Keratinocyte (primary cell): ENCODE data around the gene MYBPC3. TPM values are rescaled to one million over a fixed set of nuclear protein-coding genes. Genes with fewer than 3 reads are reported as not detected.
"Not testable (repeated sequence)": the region's sequence is repeated elsewhere in the genome, so short reads cannot be mapped to it uniquely, and the experiment has no call there.

Source experiments
- DNase-seq: peaks from one replicate; pipeline ENCODE4 v3.0.0-alpha.2; 2011; ENCODE audit warnings: low read depth, missing footprints, low spot score
- FAIRE-seq: peaks from 2 replicates; lab custom pipeline; 2011; peaks lifted over from hg19 to GRCh38; lab: Jason Lieb, UNC
- H2AFZ ChIP-seq: 2 replicates; pipeline ENCODE4 v1.6.0; 2012; ENCODE audit warnings: low read length, control low read depth, inconsistent platforms; ENCODE audit not compliant: control insufficient read depth
- H3K27ac ChIP-seq: 2 replicates; pipeline ENCODE4 v1.5.1; 2011; ENCODE audit warnings: low read length; ENCODE audit not compliant: control insufficient read depth, insufficient read depth
- H3K27me3 ChIP-seq: 3 replicates; pipeline ENCODE4 v1.6.0; 2011; ENCODE audit warnings: low read length; ENCODE audit not compliant: control insufficient read depth, insufficient read depth; ENCODE audit errors: extremely low read depth
- H3K36me3 ChIP-seq, 2 experiments: 2 replicates in 1 of 2; 3 replicates in 1 of 2; pipeline ENCODE4 v1.5.1; 2011; ENCODE audit warnings: low read length in 2 of 2, mild to moderate bottlenecking in 1 of 2; ENCODE audit not compliant: control insufficient read depth in 2 of 2, insufficient read depth in 2 of 2; ENCODE audit errors: extremely low read depth in 1 of 2
- H3K4me1 ChIP-seq: 3 replicates; pipeline ENCODE4 v1.5.1; 2011; ENCODE audit warnings: low read length; ENCODE audit not compliant: control insufficient read depth, insufficient read depth; ENCODE audit errors: extremely low read depth
- H3K4me2 ChIP-seq: 3 replicates; pipeline ENCODE4 v1.6.0; 2011; ENCODE audit warnings: low read depth, low read length; ENCODE audit not compliant: control insufficient read depth, insufficient read depth; ENCODE audit errors: extremely low read depth
- H3K4me3 ChIP-seq, 3 experiments: fragments of 200-600 bp in 1 of 3; sonication (generic) in 1 of 3; 2 replicates in 2 of 3; 3 replicates in 1 of 3; pipeline ENCODE4 v1.5.1; 2011 to 2016; ENCODE audit warnings: low read length in 3 of 3, mild to moderate bottlenecking in 3 of 3, control low read depth in 2 of 3, inconsistent platforms in 1 of 3, low read depth in 1 of 3, mixed read lengths in 1 of 3, mixed run types in 1 of 3, moderate library complexity in 1 of 3; ENCODE audit not compliant: control insufficient read depth in 2 of 3, insufficient read depth in 2 of 3; ENCODE audit errors: extremely low read depth in 1 of 3
- H3K79me2 ChIP-seq: 2 replicates; pipeline ENCODE4 v1.6.0; 2012; ENCODE audit warnings: low read length; ENCODE audit not compliant: control insufficient read depth, insufficient read depth
- H3K9ac ChIP-seq: 3 replicates; pipeline ENCODE4 v1.6.0; 2011; ENCODE audit warnings: low read length; ENCODE audit not compliant: control insufficient read depth, insufficient read depth; ENCODE audit errors: extremely low read depth
- H3K9me1 ChIP-seq: 3 replicates; pipeline ENCODE4 v1.6.0; 2011; ENCODE audit warnings: low read length; ENCODE audit not compliant: control insufficient read depth, insufficient read depth; ENCODE audit errors: extremely low read depth
- H3K9me3 ChIP-seq: 2 replicates; pipeline ENCODE4 v1.5.1; 2012; ENCODE audit warnings: low read depth, low read length; ENCODE audit not compliant: control insufficient read depth
- H4K20me1 ChIP-seq: 3 replicates; pipeline ENCODE4 v1.6.0; 2011; ENCODE audit warnings: low read length; ENCODE audit not compliant: control insufficient read depth, insufficient read depth; ENCODE audit errors: extremely low read depth
- EZH2 ChIP-seq: IDR thresholded peaks from one replicate; pipeline ENCODE4 v1.6.1; 2012; ENCODE audit warnings: inconsistent platforms, mild to moderate bottlenecking, low read length, moderate library complexity
- dilution Hi-C: fragments of 300-500 bp; cut with MboI; formaldehyde crosslinking; loops from one replicate; pipeline ENCODE4 v1.7.0; 2020; ENCODE audit warnings: low sequenced_read_pairs; ENCODE audit not compliant: extremely low pct_ligation_motif_present
- polyA plus RNA-seq, 5 experiments: library from polyadenylated mRNA; depleted of rRNA in 3 of 5; stranded (reverse) in 3 of 5; stranded (forward) in 1 of 5; unstranded in 1 of 5; fragments of >200 nt; gene quantifications; 1 replicate in 1 of 5; 2 replicates in 3 of 5; 3 replicates in 1 of 5; pipeline versions ENCODE4 v1.2.1 to v1.2.3, GENCODE V29; 2011 to 2012; ENCODE audit warnings: missing spikeins in 2 of 5, low read depth in 1 of 5, low replicate concordance in 1 of 5
- TF ChIP-seq, protein P1 (sequence below), 3 experiments: IDR thresholded peaks in 1 of 3; conservative IDR thresholded peaks in 1 of 3; optimal IDR thresholded peaks in 1 of 3; 2 replicates in 2 of 3; 3 replicates in 1 of 3; pipeline versions ENCODE3 to v1.5.1; 2011; ENCODE audit warnings: low read length in 3 of 3, mild to moderate bottlenecking in 3 of 3, moderate library complexity in 2 of 3, control low read depth in 1 of 3, inconsistent platforms in 1 of 3; ENCODE audit not compliant: insufficient read depth in 2 of 3; ENCODE audit errors: extremely low read depth in 1 of 3

The MYBPC3 gene
- polyA plus RNA-seq, 1 donor (not counting 4 experiments of a cell fraction or from before 2014, with no cell fraction given) = not detected

DNA sequence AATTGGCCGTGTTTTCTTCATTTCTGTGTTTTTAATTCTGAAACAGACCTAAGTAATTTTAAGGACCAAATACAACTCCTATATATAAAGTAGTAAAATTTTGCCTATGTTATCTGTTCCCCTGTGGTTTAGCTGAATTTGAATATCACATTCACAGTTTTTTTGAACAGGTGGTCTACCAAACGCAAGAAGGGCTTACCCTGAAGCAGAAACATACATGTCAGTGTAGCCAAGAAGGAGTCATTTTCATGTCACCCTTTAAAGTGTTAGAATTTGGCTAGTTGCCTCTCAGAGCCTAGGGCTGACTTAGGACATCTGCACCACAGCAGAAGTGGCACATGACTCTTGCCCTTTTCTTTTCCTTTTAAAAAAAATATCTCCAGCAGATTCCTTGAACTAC is 34.3 kb downstream of the MYBPC3 start:
- Histone ChIP-seq H3K79me2 (no peaks in the 10 kb centered on the region), H3K9me3 (no peaks in the 10 kb centered on the region), H3K4me3 (no peak overlapping the region), H3K4me1 (no peaks in the 10 kb centered on the region), H4K20me1 (no peaks in the 10 kb centered on the region), H3K36me3 (peaks cover 1 to 12% of the 10 kb centered on the region in 2 experiments), H3K9me1 (no peaks in the 10 kb centered on the region), H3K27ac (no peak overlapping the region), H3K27me3 (no peaks in the 10 kb centered on the region), H3K4me2 (no peak overlapping the region), H3K9ac (no peak overlapping the region), H2AFZ (no peak overlapping the region)
- dilution Hi-C loops = no loop called here
- FAIRE-seq (no peak), DNase-seq (no peak)
- TF ChIP-seq, protein P1, sequence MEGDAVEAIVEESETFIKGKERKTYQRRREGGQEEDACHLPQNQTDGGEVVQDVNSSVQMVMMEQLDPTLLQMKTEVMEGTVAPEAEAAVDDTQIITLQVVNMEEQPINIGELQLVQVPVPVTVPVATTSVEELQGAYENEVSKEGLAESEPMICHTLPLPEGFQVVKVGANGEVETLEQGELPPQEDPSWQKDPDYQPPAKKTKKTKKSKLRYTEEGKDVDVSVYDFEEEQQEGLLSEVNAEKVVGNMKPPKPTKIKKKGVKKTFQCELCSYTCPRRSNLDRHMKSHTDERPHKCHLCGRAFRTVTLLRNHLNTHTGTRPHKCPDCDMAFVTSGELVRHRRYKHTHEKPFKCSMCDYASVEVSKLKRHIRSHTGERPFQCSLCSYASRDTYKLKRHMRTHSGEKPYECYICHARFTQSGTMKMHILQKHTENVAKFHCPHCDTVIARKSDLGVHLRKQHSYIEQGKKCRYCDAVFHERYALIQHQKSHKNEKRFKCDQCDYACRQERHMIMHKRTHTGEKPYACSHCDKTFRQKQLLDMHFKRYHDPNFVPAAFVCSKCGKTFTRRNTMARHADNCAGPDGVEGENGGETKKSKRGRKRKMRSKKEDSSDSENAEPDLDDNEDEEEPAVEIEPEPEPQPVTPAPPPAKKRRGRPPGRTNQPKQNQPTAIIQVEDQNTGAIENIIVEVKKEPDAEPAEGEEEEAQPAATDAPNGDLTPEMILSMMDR (optimal IDR thresholded peaks at IDR 0.05 in 1 of 3, IDR thresholded peaks at IDR 0.05 in 1 of 3, conservative IDR thresholded peaks at IDR 0.05 in 1 of 3; ENCODE audit: extremely low read depth in 1 of 3, insufficient read depth in 2 of 3, low read length in 3 of 3) = no peak
- no peak for TF ChIP-seq EZH2

DNA sequence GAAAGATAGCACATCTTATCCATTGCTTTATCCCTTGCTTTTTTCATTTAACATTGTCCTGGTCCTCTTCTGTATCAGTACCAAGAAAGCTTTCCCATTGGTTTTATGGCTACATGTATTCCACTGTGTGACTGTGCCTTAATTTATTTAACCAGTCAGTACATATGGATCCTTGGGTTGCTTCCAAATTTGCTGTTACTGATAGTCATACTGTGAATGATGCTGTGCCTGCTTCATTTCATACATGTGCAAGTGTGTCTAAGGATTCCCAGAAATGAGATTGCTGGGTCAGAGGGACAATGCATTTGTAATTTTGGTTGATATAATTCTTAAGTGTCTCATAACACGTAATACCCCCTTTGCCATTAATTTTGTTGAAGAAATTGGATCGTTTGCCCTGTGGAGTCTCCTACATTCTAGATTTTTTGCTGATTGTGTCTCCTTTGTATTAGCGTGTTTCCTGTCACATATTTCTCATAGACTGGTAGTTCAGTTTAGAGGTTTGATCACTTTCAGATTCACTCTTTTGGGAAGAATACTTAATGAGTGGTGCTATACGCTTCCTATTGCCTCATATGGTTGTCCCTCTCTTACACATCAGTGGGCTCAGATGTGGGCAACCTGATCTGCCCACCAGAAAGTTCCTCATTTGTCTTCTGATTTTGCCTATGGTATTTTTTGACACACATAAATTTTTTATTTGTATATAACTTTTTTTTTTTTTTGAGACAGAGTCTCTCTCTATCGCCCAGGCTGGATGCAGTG is 35.3 kb downstream of the MYBPC3 start:
- FAIRE-seq = no peak
- dilution Hi-C loops = no loop called here
- H3K27ac ChIP-seq = no peak overlapping the region

DNA sequence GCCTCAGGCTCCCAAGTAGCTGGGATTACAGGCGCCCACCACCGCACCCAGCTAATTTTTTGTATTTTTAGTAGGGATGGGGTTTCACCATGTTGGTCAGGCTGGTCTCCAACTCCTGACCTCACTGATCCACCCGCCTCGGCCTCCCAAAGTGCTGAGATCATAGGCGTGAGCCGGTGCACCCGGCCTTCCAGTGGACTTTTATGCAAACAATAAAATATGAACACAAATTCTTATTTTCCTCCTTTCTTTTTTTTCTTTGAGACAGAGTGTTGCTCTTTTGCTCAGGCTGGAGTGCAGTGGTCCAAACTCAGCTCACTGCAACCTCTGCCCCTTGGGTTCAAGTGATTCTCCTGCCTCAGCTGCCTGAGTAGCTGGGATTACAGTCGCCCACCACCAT is 36.0 kb downstream of the MYBPC3 start:
- not testable (repeated sequence) for FAIRE-seq, H3K27ac ChIP-seq, H3K9me3 ChIP-seq

More for the DNA sequence above, 35.3 kb downstream of the MYBPC3 start:
- Histone ChIP-seq H3K9me3 (no peaks in the 10 kb centered on the region), H3K9ac (no peak overlapping the region), H3K4me3 (no peak overlapping the region), H3K9me1 (no peaks in the 10 kb centered on the region), H2AFZ (no peak overlapping the region), H3K4me1 (no peaks in the 10 kb centered on the region), H3K27me3 (no peaks in the 10 kb centered on the region), H3K36me3 (peaks cover 1 to 12% of the 10 kb centered on the region in 2 experiments), H3K4me2 (no peak overlapping the region), H3K79me2 (no peaks in the 10 kb centered on the region), H4K20me1 (no peaks in the 10 kb centered on the region)
- TF ChIP-seq EZH2 = no peak
- TF ChIP-seq, protein P1 (optimal IDR thresholded peaks at IDR 0.05 in 1 of 3, IDR thresholded peaks at IDR 0.05 in 1 of 3, conservative IDR thresholded peaks at IDR 0.05 in 1 of 3; ENCODE audit: extremely low read depth in 1 of 3, insufficient read depth in 2 of 3, low read length in 3 of 3) = no peak
- no peak for DNase-seq

More for the DNA sequence above, 36.0 kb downstream of the MYBPC3 start:
- H2AFZ ChIP-seq, H3K9ac ChIP-seq, H3K79me2 ChIP-seq, H3K27me3 ChIP-seq, dilution Hi-C loops, H3K4me2 ChIP-seq, DNase-seq, H4K20me1 ChIP-seq, H3K36me3 ChIP-seq, H3K4me3 ChIP-seq, H3K4me1 ChIP-seq, H3K9me1 ChIP-seq: not testable (repeated sequence)
